Type B pancreatic cell (in vitro differentiated cells): Measurements from ENCODE around the gene CES4A. TPM values are rescaled to one million over a fixed set of nuclear protein-coding genes. Genes with fewer than 3 reads are reported as not detected.

Experiments
- DNase-seq: peaks from one replicate; pipeline ENCODE4 v3.0.0; 2021; ENCODE audit warnings: mixed read lengths; ENCODE audit not compliant: unreplicated experiment; ENCODE audit errors: extremely low spot score
- H3K27ac Mint-ChIP-seq: 2 replicates; pipeline ENCODE4 v1.8.0; 2021; ENCODE audit warnings: mild to moderate bottlenecking, mixed read lengths
- H3K27me3 Mint-ChIP-seq: 2 replicates; pipeline ENCODE4 v1.8.0; 2021; ENCODE audit warnings: mixed read lengths
- H3K36me3 Mint-ChIP-seq: 2 replicates; pipeline ENCODE4 v1.8.0; 2021; ENCODE audit warnings: mixed read lengths
- H3K4me1 Mint-ChIP-seq: one replicate; pipeline ENCODE4 v1.8.0; 2021; ENCODE audit warnings: mixed read lengths; ENCODE audit not compliant: unreplicated experiment
- H3K4me3 Mint-ChIP-seq: 2 replicates; pipeline ENCODE4 v1.8.0; 2021; ENCODE audit warnings: mild to moderate bottlenecking, mixed read lengths
- H3K9me3 Mint-ChIP-seq: 2 replicates; pipeline ENCODE4 v1.8.0; 2021; ENCODE audit warnings: mixed read lengths
- total RNA-seq: library from RNA; stranded (reverse); gene quantifications from 2 replicates; pipeline ENCODE4 v1.2.1, GENCODE V29; 2021; ENCODE audit warnings: low replicate concordance
- TF ChIP-seq, protein P1 (sequence below): fragments of 200-600 bp; sonication (generic); conservative IDR thresholded peaks from 2 replicates; pipeline ENCODE4 v1.5.0; 2021; ENCODE audit warnings: antibody characterized with exemption, mild to moderate bottlenecking

The CES4A gene
- total RNA-seq, 1 donor from 2014 or later: 13.9 TPM

DNA sequence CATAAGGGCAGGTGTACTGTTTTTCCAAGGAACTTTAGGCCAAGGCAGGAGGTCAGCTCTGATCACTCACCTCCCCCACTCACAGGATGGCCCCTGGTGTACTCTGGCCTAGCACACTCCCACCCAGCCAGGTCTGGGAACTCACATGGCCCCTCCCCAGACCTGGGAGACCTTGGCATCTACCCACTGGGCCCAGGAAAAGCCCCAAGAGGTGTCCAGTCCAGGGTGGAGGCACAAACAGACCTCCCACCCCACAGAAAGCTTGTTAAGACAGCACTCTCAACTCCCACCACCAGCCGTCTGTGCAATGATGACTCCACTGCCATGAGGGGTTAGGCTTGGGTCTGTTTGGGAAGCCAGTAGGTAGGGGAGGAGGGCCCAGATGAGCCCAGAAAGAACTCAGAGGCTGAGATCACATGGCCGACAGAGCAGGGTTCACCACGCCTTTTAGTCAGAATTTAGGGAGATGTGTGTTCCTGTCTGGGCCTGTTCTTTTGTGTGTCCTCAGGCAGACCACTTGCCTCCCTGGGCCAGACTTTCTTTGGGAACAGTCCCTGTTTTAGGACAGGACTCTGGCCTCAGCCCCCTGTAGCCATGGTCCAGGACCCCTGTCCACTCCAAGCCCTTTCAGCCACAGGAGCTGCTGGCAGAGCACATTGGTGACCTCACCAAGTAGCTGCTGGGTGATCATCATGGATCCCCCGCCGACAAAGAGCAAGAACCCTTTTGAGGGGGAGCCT, 28.5 kb downstream of the CES4A start:
- TF ChIP-seq, protein P1, sequence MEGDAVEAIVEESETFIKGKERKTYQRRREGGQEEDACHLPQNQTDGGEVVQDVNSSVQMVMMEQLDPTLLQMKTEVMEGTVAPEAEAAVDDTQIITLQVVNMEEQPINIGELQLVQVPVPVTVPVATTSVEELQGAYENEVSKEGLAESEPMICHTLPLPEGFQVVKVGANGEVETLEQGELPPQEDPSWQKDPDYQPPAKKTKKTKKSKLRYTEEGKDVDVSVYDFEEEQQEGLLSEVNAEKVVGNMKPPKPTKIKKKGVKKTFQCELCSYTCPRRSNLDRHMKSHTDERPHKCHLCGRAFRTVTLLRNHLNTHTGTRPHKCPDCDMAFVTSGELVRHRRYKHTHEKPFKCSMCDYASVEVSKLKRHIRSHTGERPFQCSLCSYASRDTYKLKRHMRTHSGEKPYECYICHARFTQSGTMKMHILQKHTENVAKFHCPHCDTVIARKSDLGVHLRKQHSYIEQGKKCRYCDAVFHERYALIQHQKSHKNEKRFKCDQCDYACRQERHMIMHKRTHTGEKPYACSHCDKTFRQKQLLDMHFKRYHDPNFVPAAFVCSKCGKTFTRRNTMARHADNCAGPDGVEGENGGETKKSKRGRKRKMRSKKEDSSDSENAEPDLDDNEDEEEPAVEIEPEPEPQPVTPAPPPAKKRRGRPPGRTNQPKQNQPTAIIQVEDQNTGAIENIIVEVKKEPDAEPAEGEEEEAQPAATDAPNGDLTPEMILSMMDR: no peak
- no peak for DNase-seq
- peaks cover 19% of the 10 kb centered on the region for H3K27me3 Mint-ChIP-seq
- H3K4me1 Mint-ChIP-seq: peaks cover 22% of the 10 kb centered on the region
- H3K36me3 Mint-ChIP-seq: no peaks in the 10 kb centered on the region
- no peak overlapping the region for H3K4me3 Mint-ChIP-seq
- no peak overlapping the region for H3K27ac Mint-ChIP-seq
- no peaks in the 10 kb centered on the region for H3K9me3 Mint-ChIP-seq

- Mint-ChIP-seq H3K27me3 (peaks cover 19% of the 10 kb centered on the region), H3K4me1 (peaks cover 23% of the 10 kb centered on the region), H3K9me3 (no peaks in the 10 kb centered on the region), H3K27ac (peak overlapping the region; percentile 64), H3K36me3 (no peaks in the 10 kb centered on the region), H3K4me3 (peak overlapping the region; percentile 49)
- DNase-seq: no peak
- TF ChIP-seq, protein P1: no peak
Observed at GRCh38 chr16:67017421-67017750, 29.0 kb downstream of the CES4A start.

- Mint-ChIP-seq H3K36me3 (no peaks in the 10 kb centered on the region), H3K4me3 (peak overlapping the region; percentile 49), H3K9me3 (no peaks in the 10 kb centered on the region), H3K4me1 (peaks cover 28% of the 10 kb centered on the region), H3K27me3 (peaks cover 21% of the 10 kb centered on the region), H3K27ac (peak overlapping the region; percentile 64)
- DNase-seq: peak; percentile 85
- TF ChIP-seq, protein P1: peak; percentile 86
Observed at GRCh38 chr16:67017810-67018488, 29.6 kb downstream of the CES4A start.

GRCh38 chr16:67019171-67019570, 30.8 kb downstream of the CES4A start:
- TF ChIP-seq, protein P1: no peak
- no peak overlapping the region for H3K4me3 Mint-ChIP-seq
- H3K27me3 Mint-ChIP-seq: peaks cover 19% of the 10 kb centered on the region
- H3K9me3 Mint-ChIP-seq: no peaks in the 10 kb centered on the region
- H3K4me1 Mint-ChIP-seq: peaks cover 29% of the 10 kb centered on the region
- no peak for DNase-seq
- peak overlapping the region; percentile 42 for H3K27ac Mint-ChIP-seq
- H3K36me3 Mint-ChIP-seq: no peaks in the 10 kb centered on the region

DNA sequence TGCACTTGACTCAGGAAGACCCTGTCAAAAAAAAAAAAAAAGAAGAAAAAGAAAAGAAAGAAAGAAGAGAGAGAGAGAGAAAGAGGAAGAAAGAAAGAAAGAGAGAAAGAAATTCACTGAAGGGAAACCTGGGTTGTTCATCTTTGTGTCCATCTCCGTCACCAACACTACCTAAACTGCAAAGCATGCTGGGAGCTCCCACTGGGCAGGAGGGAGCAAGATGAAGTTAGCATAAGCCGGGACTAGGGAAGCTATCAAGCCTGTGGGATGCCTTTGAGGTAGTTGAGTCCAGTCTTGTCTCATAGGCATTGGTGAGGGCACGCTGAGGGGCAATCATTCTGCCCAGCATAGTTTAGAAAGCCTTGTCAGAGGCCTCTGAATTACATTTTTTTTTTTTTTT, 32.9 kb downstream of the CES4A start:
- H3K36me3 Mint-ChIP-seq: no peaks in the 10 kb centered on the region
- peaks cover 33% of the 10 kb centered on the region for H3K4me1 Mint-ChIP-seq
- no peaks in the 10 kb centered on the region for H3K9me3 Mint-ChIP-seq
- peaks cover 6% of the 10 kb centered on the region for H3K27me3 Mint-ChIP-seq
- H3K4me3 Mint-ChIP-seq: no peak overlapping the region
- TF ChIP-seq, protein P1: no peak
- peak; percentile 45 for DNase-seq
- H3K27ac Mint-ChIP-seq: no peak overlapping the region
